K562 (cell line): ENCODE results near the gene KNTC1. TPM values are rescaled to one million over a fixed set of nuclear protein-coding genes. Genes with fewer than 3 reads are reported as not detected.

Experiments
- polyA plus RNA-seq, 8 experiments: library from polyadenylated mRNA; depleted of rRNA in 4 of 8; stranded (reverse) in 5 of 8; unstranded in 3 of 8; fragments of >200 nt; fragmentation: Nextera tagmentation in 2 of 8; fragmentation: Illumina TruSeq in 1 of 8; extraction: Ambion mirVana in 2 of 8; extraction: Trizol in 1 of 8; gene quantifications; 2 replicates each; pipeline versions ENCODE4 v1.2.1 to v1.2.3, GENCODE V29; 2011 to 2014; ENCODE audit warnings: inconsistent platforms in 1 of 8, missing spikeins in 1 of 8
- small RNA-seq: library from RNA; depleted of rRNA; stranded (forward); fragments of <200 nt; gene quantifications from one replicate; pipeline ENCODE3, GENCODE V24; 2014
- total RNA-seq, 7 experiments: library from RNA; depleted of rRNA in 6 of 7; stranded (reverse); fragments of >200 nt in 6 of 7; fragmentation: Illumina TruSeq in 2 of 7; extraction: Trizol in 2 of 7; gene quantifications; 2 replicates each; pipeline versions ENCODE4 v1.2.1 to v1.2.3, GENCODE V29; 2011 to 2021; ENCODE audit warnings: low replicate concordance in 1 of 7

Gene KNTC1
- total and polyA plus RNA-seq, 9 of the 15 experiments (the other 6 are each of a cell fraction or from before 2014, with no cell fraction given): 38.9 to 135 (median 99.6) TPM

Small RNA genes lying within 50 kb of the gene (small RNA-seq; reads per million reads assigned to genes)
- gene AC026333.1: not detected
- 0.26 reads per million for gene RF00411

Other genes starting within 250 kb of the KNTC1 start
Only the 7 nearest of the 8 such genes appear.
- gene CLIP1, start 104.6 kb upstream of the KNTC1 start, total RNA-seq (2014; rRNA removed): 19.7 and 20.1 TPM in 2 replicates
- 29.6 and 39.5 TPM in 2 replicates for gene CLIP1, start 104.6 kb upstream of the KNTC1 start, total RNA-seq (2014; rRNA removed; fragmentation: Illumina TruSeq; extraction: Trizol)
- gene CLIP1, start 104.6 kb upstream of the KNTC1 start, total RNA-seq (2015; rRNA removed; fragmentation: Illumina TruSeq; extraction: Trizol): 33.3 and 33.9 TPM in 2 replicates
- 24.9 and 27.8 TPM in 2 replicates for gene CLIP1, start 104.6 kb upstream of the KNTC1 start, total RNA-seq (2021)
- 31.9 and 34.5 TPM in 2 replicates for gene CLIP1, start 104.6 kb upstream of the KNTC1 start, polyA plus RNA-seq (2011; rRNA removed)
- gene CLIP1, start 104.6 kb upstream of the KNTC1 start, polyA plus RNA-seq (2014; fragmentation: Illumina TruSeq; extraction: Trizol): 27.3 and 27.6 TPM in 2 replicates
- 1 to 10 TPM; 5.8 to 6.1 TPM for gene CLIP1, start 104.6 kb upstream of the KNTC1 start, polyA plus RNA-seq (2014; fragmentation: Nextera tagmentation; extraction: Ambion mirVana)
- 19.1 and 21.2 TPM in 2 replicates for gene CLIP1, start 104.6 kb upstream of the KNTC1 start, polyA plus RNA-seq (2014; rRNA removed)
- gene ZCCHC8, start 26.3 kb upstream of the KNTC1 start, total RNA-seq (2014; rRNA removed): 25.3 and 27.7 TPM in 2 replicates
- 41.1 and 50.2 TPM in 2 replicates for gene ZCCHC8, start 26.3 kb upstream of the KNTC1 start, total RNA-seq (2014; rRNA removed; fragmentation: Illumina TruSeq; extraction: Trizol)
- gene ZCCHC8, start 26.3 kb upstream of the KNTC1 start, total RNA-seq (2015; rRNA removed; fragmentation: Illumina TruSeq; extraction: Trizol): 32.5 and 36.5 TPM in 2 replicates
- 34.1 and 36.0 TPM in 2 replicates for gene ZCCHC8, start 26.3 kb upstream of the KNTC1 start, total RNA-seq (2021)
- gene ZCCHC8, start 26.3 kb upstream of the KNTC1 start, polyA plus RNA-seq (2011; rRNA removed): 28.9 and 32.0 TPM in 2 replicates
- gene ZCCHC8, start 26.3 kb upstream of the KNTC1 start, polyA plus RNA-seq (2014; fragmentation: Illumina TruSeq; extraction: Trizol): 41.3 and 50.9 TPM in 2 replicates
- gene ZCCHC8, start 26.3 kb upstream of the KNTC1 start, polyA plus RNA-seq (2014; fragmentation: Nextera tagmentation; extraction: Ambion mirVana): 10 to 100 TPM; 14.8 to 20.7 TPM
- gene ZCCHC8, start 26.3 kb upstream of the KNTC1 start, polyA plus RNA-seq (2014; rRNA removed): 34.8 and 37.9 TPM in 2 replicates
- gene RSRC2, start 313 bp upstream of the KNTC1 start, total RNA-seq (2014; rRNA removed): 65.9 and 83.6 TPM in 2 replicates
- gene RSRC2, start 313 bp upstream of the KNTC1 start, total RNA-seq (2014; rRNA removed; fragmentation: Illumina TruSeq; extraction: Trizol): 112 and 125 TPM in 2 replicates
- 109 and 120 TPM in 2 replicates for gene RSRC2, start 313 bp upstream of the KNTC1 start, total RNA-seq (2015; rRNA removed; fragmentation: Illumina TruSeq; extraction: Trizol)
- 55.5 and 56.9 TPM in 2 replicates for gene RSRC2, start 313 bp upstream of the KNTC1 start, total RNA-seq (2021)
- gene RSRC2, start 313 bp upstream of the KNTC1 start, polyA plus RNA-seq (2011; rRNA removed): 66.6 and 70.1 TPM in 2 replicates
- 87.5 and 123 TPM in 2 replicates for gene RSRC2, start 313 bp upstream of the KNTC1 start, polyA plus RNA-seq (2014; fragmentation: Illumina TruSeq; extraction: Trizol)
- gene RSRC2, start 313 bp upstream of the KNTC1 start, polyA plus RNA-seq (2014; fragmentation: Nextera tagmentation; extraction: Ambion mirVana): 10 to 100 TPM; 52.6 to 72.3 TPM
- 65.0 and 80.3 TPM in 2 replicates for gene RSRC2, start 313 bp upstream of the KNTC1 start, polyA plus RNA-seq (2014; rRNA removed)
- gene HCAR2, start 176.1 kb downstream of the KNTC1 start, total RNA-seq (2014; rRNA removed): not detected in 2 replicates
- not detected in 2 replicates for gene HCAR2, start 176.1 kb downstream of the KNTC1 start, total RNA-seq (2014; rRNA removed; fragmentation: Illumina TruSeq; extraction: Trizol)
- not detected in 2 replicates for gene HCAR2, start 176.1 kb downstream of the KNTC1 start, total RNA-seq (2015; rRNA removed; fragmentation: Illumina TruSeq; extraction: Trizol)
- gene HCAR2, start 176.1 kb downstream of the KNTC1 start, total RNA-seq (2021): not detected in 2 replicates
- gene HCAR2, start 176.1 kb downstream of the KNTC1 start, polyA plus RNA-seq (2011; rRNA removed): not detected in 2 replicates
- gene HCAR2, start 176.1 kb downstream of the KNTC1 start, polyA plus RNA-seq (2014; fragmentation: Illumina TruSeq; extraction: Trizol): not detected in 2 replicates
- not detected for gene HCAR2, start 176.1 kb downstream of the KNTC1 start, polyA plus RNA-seq (2014; fragmentation: Nextera tagmentation; extraction: Ambion mirVana)
- not detected in 2 replicates for gene HCAR2, start 176.1 kb downstream of the KNTC1 start, polyA plus RNA-seq (2014; rRNA removed)
- gene HCAR3, start 189.6 kb downstream of the KNTC1 start, total RNA-seq (2014; rRNA removed): not detected in 2 replicates
- gene HCAR3, start 189.6 kb downstream of the KNTC1 start, total RNA-seq (2014; rRNA removed; fragmentation: Illumina TruSeq; extraction: Trizol): not detected in 2 replicates
- gene HCAR3, start 189.6 kb downstream of the KNTC1 start, total RNA-seq (2015; rRNA removed; fragmentation: Illumina TruSeq; extraction: Trizol): not detected in 2 replicates
- not detected in 2 replicates for gene HCAR3, start 189.6 kb downstream of the KNTC1 start, total RNA-seq (2021)
- gene HCAR3, start 189.6 kb downstream of the KNTC1 start, polyA plus RNA-seq (2011; rRNA removed): not detected in 2 replicates
- gene HCAR3, start 189.6 kb downstream of the KNTC1 start, polyA plus RNA-seq (2014; fragmentation: Illumina TruSeq; extraction: Trizol): not detected in 2 replicates
- gene HCAR3, start 189.6 kb downstream of the KNTC1 start, polyA plus RNA-seq (2014; fragmentation: Nextera tagmentation; extraction: Ambion mirVana): not detected
- gene HCAR3, start 189.6 kb downstream of the KNTC1 start, polyA plus RNA-seq (2014; rRNA removed): not detected in 2 replicates
- not detected in 2 replicates for gene HCAR1, start 203.6 kb downstream of the KNTC1 start, total RNA-seq (2014; rRNA removed)
- not detected in 2 replicates for gene HCAR1, start 203.6 kb downstream of the KNTC1 start, total RNA-seq (2014; rRNA removed; fragmentation: Illumina TruSeq; extraction: Trizol)
- not detected in 2 replicates for gene HCAR1, start 203.6 kb downstream of the KNTC1 start, total RNA-seq (2015; rRNA removed; fragmentation: Illumina TruSeq; extraction: Trizol)
- not detected in 2 replicates for gene HCAR1, start 203.6 kb downstream of the KNTC1 start, total RNA-seq (2021)
- not detected in 2 replicates for gene HCAR1, start 203.6 kb downstream of the KNTC1 start, polyA plus RNA-seq (2011; rRNA removed)
- gene HCAR1, start 203.6 kb downstream of the KNTC1 start, polyA plus RNA-seq (2014; fragmentation: Illumina TruSeq; extraction: Trizol): not detected in 2 replicates
- not detected for gene HCAR1, start 203.6 kb downstream of the KNTC1 start, polyA plus RNA-seq (2014; fragmentation: Nextera tagmentation; extraction: Ambion mirVana)
- not detected in 2 replicates for gene HCAR1, start 203.6 kb downstream of the KNTC1 start, polyA plus RNA-seq (2014; rRNA removed)
- 46.5 and 54.7 TPM in 2 replicates for gene DENR, start 225.6 kb downstream of the KNTC1 start, total RNA-seq (2014; rRNA removed)
- gene DENR, start 225.6 kb downstream of the KNTC1 start, total RNA-seq (2014; rRNA removed; fragmentation: Illumina TruSeq; extraction: Trizol): 71.1 and 83.0 TPM in 2 replicates
- gene DENR, start 225.6 kb downstream of the KNTC1 start, total RNA-seq (2015; rRNA removed; fragmentation: Illumina TruSeq; extraction: Trizol): 64.1 and 70.7 TPM in 2 replicates
- 54.7 and 59.4 TPM in 2 replicates for gene DENR, start 225.6 kb downstream of the KNTC1 start, total RNA-seq (2021)
- 35.5 and 54.6 TPM in 2 replicates for gene DENR, start 225.6 kb downstream of the KNTC1 start, polyA plus RNA-seq (2011; rRNA removed)
- 73.4 and 77.4 TPM in 2 replicates for gene DENR, start 225.6 kb downstream of the KNTC1 start, polyA plus RNA-seq (2014; fragmentation: Illumina TruSeq; extraction: Trizol)
- 10 to 100 TPM; 32.5 to 40.1 TPM for gene DENR, start 225.6 kb downstream of the KNTC1 start, polyA plus RNA-seq (2014; fragmentation: Nextera tagmentation; extraction: Ambion mirVana)
- gene DENR, start 225.6 kb downstream of the KNTC1 start, polyA plus RNA-seq (2014; rRNA removed): 62.6 and 70.1 TPM in 2 replicates